Hepatocyte (in vitro differentiated cells): ENCODE results near the gene CPD. TPM values are rescaled to one million over a fixed set of nuclear protein-coding genes. Genes with fewer than 3 reads are reported as not detected.

Experiments used
- DNase-seq: peaks from one replicate; pipeline ENCODE4 v3.0.0-alpha.2; 2016; ENCODE audit warnings: low spot score
- H2AFZ ChIP-seq: fragments of 200-600 bp; sonication (generic); 2 replicates; pipeline ENCODE4 v1.6.0; 2016; ENCODE audit warnings: antibody characterized with exemption, mild to moderate bottlenecking
- H3K27ac ChIP-seq: fragments of 200-600 bp; sonication (generic); 2 replicates; pipeline ENCODE4 v1.5.1; 2016; ENCODE audit warnings: mild to moderate bottlenecking
- H3K27me3 ChIP-seq: fragments of 200-600 bp; sonication (generic); 2 replicates; pipeline ENCODE4 v1.6.1; 2016
- H3K36me3 ChIP-seq: fragments of 200-600 bp; sonication (generic); replicated peaks from 2 replicates; pipeline ENCODE4 v1.5.1; 2016; ENCODE audit warnings: low read depth; ENCODE audit not compliant: insufficient read depth
- H3K4me1 ChIP-seq: fragments of 200-600 bp; sonication (generic); 2 replicates; pipeline ENCODE4 v1.5.1; 2016; ENCODE audit warnings: mild to moderate bottlenecking, moderate library complexity; ENCODE audit not compliant: insufficient read depth
- H3K4me2 ChIP-seq: fragments of 200-600 bp; sonication (generic); 2 replicates; pipeline ENCODE4 v1.6.0; 2016
- H3K4me3 ChIP-seq: fragments of 200-600 bp; sonication (generic); 2 replicates; pipeline ENCODE4 v1.5.1; 2016; ENCODE audit warnings: mild to moderate bottlenecking
- H3K79me2 ChIP-seq: fragments of 200-600 bp; sonication (generic); 2 replicates; pipeline ENCODE4 v1.6.0; 2017; ENCODE audit warnings: mild to moderate bottlenecking
- H3K9me2 ChIP-seq: fragments of 200-600 bp; sonication (generic); replicated peaks from 2 replicates; pipeline ENCODE4 v1.6.0; 2017; ENCODE audit warnings: mild to moderate bottlenecking; ENCODE audit not compliant: insufficient read depth
- H3K9me3 ChIP-seq: fragments of 200-600 bp; sonication (generic); 2 replicates; pipeline ENCODE4 v1.5.1; 2016; ENCODE audit warnings: low read depth, mild to moderate bottlenecking
- H4K20me1 ChIP-seq: fragments of 200-600 bp; sonication (generic); 2 replicates; pipeline ENCODE4 v1.6.0; 2016; ENCODE audit warnings: mild to moderate bottlenecking; ENCODE audit not compliant: insufficient read depth, poor library complexity, severe bottlenecking
- CTCF ChIP-seq: fragments of 200-600 bp; sonication (generic); IDR thresholded peaks from 2 replicates; pipeline ENCODE4 v1.5.1; 2016; ENCODE audit warnings: antibody characterized with exemption, mild to moderate bottlenecking; ENCODE audit not compliant: poor library complexity
- EZH2 ChIP-seq: fragments of 200-600 bp; sonication (generic); IDR thresholded peaks from 2 replicates; pipeline ENCODE4 v1.6.1; 2016; ENCODE audit warnings: antibody characterized with exemption, mild to moderate bottlenecking, borderline replicate concordance
- EZH2phosphoT487 ChIP-seq: fragments of 200-600 bp; sonication (generic); IDR thresholded peaks from one replicate; pipeline ENCODE4 v1.6.1; 2018; ENCODE audit warnings: antibody characterized with exemption, mild to moderate bottlenecking, low read depth, moderate library complexity; ENCODE audit not compliant: unreplicated experiment, severe bottlenecking
- WGBS: methylation state at CpG from one replicate; pipeline ENCODE4 v1.1.6; 2016; ENCODE audit warnings: low lambda C conversion rate; ENCODE audit errors: missing lambda C conversion rate; 5-methylcytosine and 5-hydroxymethylcytosine counted together
- polyA plus RNA-seq: library from polyadenylated mRNA; unstranded; fragments of >200 nt; fragmentation: Nextera tagmentation; extraction: Ambion mirVana; gene quantifications from 2 replicates; pipeline ENCODE4 v1.2.1, GENCODE V29; 2016
- total RNA-seq: library from RNA; depleted of rRNA; stranded (reverse); fragments of >200 nt; gene quantifications from 2 replicates; pipeline ENCODE4 v1.2.3, GENCODE V29; 2014

Gene CPD
- total and polyA plus RNA-seq, 2 experiments from 2014 or later = 20.7 to 80.6 TPM

GRCh38 chr17:30378241-30378824, 394 bp upstream of the CPD start:
- Histone ChIP-seq H4K20me1 (peaks cover 29% of the 10 kb centered on the region), H3K4me1 (peaks cover 30% of the 10 kb centered on the region)
- WGBS = 6% methylated on average over 30 of the region's 31 CpGs

GRCh38 chr17:30379303-30379902, 676 bp downstream of the CPD start:
- peaks cover 31% of the 10 kb centered on the region for H4K20me1 ChIP-seq
- no peaks in the 10 kb centered on the region for H3K36me3 ChIP-seq
- H3K4me1 ChIP-seq = peaks cover 30% of the 10 kb centered on the region
- no peaks in the 10 kb centered on the region for H3K9me2 ChIP-seq
- H2AFZ ChIP-seq = peak overlapping the region; percentile 38
- TF ChIP-seq EZH2phosphoT487 (no peak), EZH2 (no peak), CTCF (no peak)
- H3K27ac ChIP-seq = peak overlapping the region; percentile 78
- peak overlapping the region; percentile 69 for H3K4me3 ChIP-seq
- no peak for DNase-seq
- 2% methylated on average over 67 of the region's 68 CpGs for WGBS
- H3K79me2 ChIP-seq = peaks cover 53% of the 10 kb centered on the region
- peak overlapping the region; percentile 90 for H3K4me2 ChIP-seq
- H3K27me3 ChIP-seq = no peaks in the 10 kb centered on the region
- H3K9me3 ChIP-seq = no peaks in the 10 kb centered on the region

More at GRCh38 chr17:30378241-30378824, 394 bp upstream of the CPD start:
- no peak overlapping the region for H3K4me3 ChIP-seq
- H3K27me3 ChIP-seq = no peaks in the 10 kb centered on the region
- TF ChIP-seq CTCF = no peak
- no peak for TF ChIP-seq EZH2
- TF ChIP-seq EZH2phosphoT487 = no peak
- peak overlapping the region; percentile 79 for H3K4me2 ChIP-seq
- H2AFZ ChIP-seq = peak overlapping the region; percentile 47
- H3K9me2 ChIP-seq = no peaks in the 10 kb centered on the region
- H3K79me2 ChIP-seq = peaks cover 43% of the 10 kb centered on the region
- peak; percentile 34 for DNase-seq
- H3K9me3 ChIP-seq = no peaks in the 10 kb centered on the region
- H3K36me3 ChIP-seq = no peaks in the 10 kb centered on the region
- peak overlapping the region; percentile 85 for H3K27ac ChIP-seq

- no peaks in the 10 kb centered on the region for H3K27me3 ChIP-seq
- H3K79me2 ChIP-seq = peaks cover 59% of the 10 kb centered on the region
- H3K9me2 ChIP-seq = no peaks in the 10 kb centered on the region
- H3K9me3 ChIP-seq = no peaks in the 10 kb centered on the region
- peaks cover 31% of the 10 kb centered on the region for H4K20me1 ChIP-seq
- H3K27ac ChIP-seq = no peak overlapping the region
- H3K4me2 ChIP-seq = peak overlapping the region; percentile 90
- 8% methylated on average over 5 of the region's 5 CpGs for WGBS
- peaks cover 30% of the 10 kb centered on the region for H3K4me1 ChIP-seq
- H2AFZ ChIP-seq = peak overlapping the region; percentile 38
- no peak for DNase-seq
- TF ChIP-seq EZH2phosphoT487 = no peak
- no peak for TF ChIP-seq CTCF
- no peak for TF ChIP-seq EZH2
- no peaks in the 10 kb centered on the region for H3K36me3 ChIP-seq
- peak overlapping the region; percentile 69 for H3K4me3 ChIP-seq
Measured at GRCh38 chr17:30379903-30380381, 1.2 kb downstream of the CPD start.
